Fibroblast of lung (primary cell): ENCODE measurements around the gene MAP3K2. TPM values are rescaled to one million over a fixed set of nuclear protein-coding genes. Genes with fewer than 3 reads are reported as not detected.

Experiments
- DNase-seq, 2 donors: peaks; one replicate each; pipeline versions ENCODE4 v3.0.0 to v3.0.0-alpha.2; 2010; ENCODE audit warnings: low read depth in 2 of 2
- H2AFZ ChIP-seq: 2 replicates; pipeline ENCODE4 v1.5.1; 2012; ENCODE audit warnings: low read length, control low read depth, inconsistent platforms
- H3K27ac ChIP-seq: 2 replicates; pipeline ENCODE4 v1.5.1; 2011; ENCODE audit warnings: low read length, control low read depth; ENCODE audit not compliant: insufficient read depth
- H3K27me3 ChIP-seq: 2 replicates; pipeline ENCODE4 v1.5.1; 2011; ENCODE audit warnings: mild to moderate bottlenecking, low read length; ENCODE audit not compliant: control insufficient read depth, insufficient read depth
- H3K36me3 ChIP-seq: 2 replicates; pipeline ENCODE4 v1.5.1; 2011; ENCODE audit warnings: low read length; ENCODE audit not compliant: control insufficient read depth, insufficient read depth
- H3K4me1 ChIP-seq: 2 replicates; pipeline ENCODE4 v1.5.1; 2011; ENCODE audit warnings: low read length; ENCODE audit not compliant: control insufficient read depth, insufficient read depth; ENCODE audit errors: extremely low read depth
- H3K4me2 ChIP-seq: 2 replicates; pipeline ENCODE4 v1.5.1; 2011; ENCODE audit warnings: low read length, control low read depth; ENCODE audit not compliant: insufficient read depth; ENCODE audit errors: extremely low read depth
- H3K4me3 ChIP-seq, 4 experiments: fragments of 200-600 bp in 1 of 4; sonication (generic) in 1 of 4; replicated peaks in 1 of 4; 2 replicates each; pipeline ENCODE4 v1.5.1; 2011 to 2016; ENCODE audit warnings: low read length in 4 of 4, low read depth in 3 of 4, mild to moderate bottlenecking in 3 of 4, control low read depth in 2 of 4, inconsistent platforms in 1 of 4, mixed read lengths in 1 of 4; ENCODE audit not compliant: insufficient read depth in 1 of 4; ENCODE audit errors: control extremely low read depth in 1 of 4
- H3K79me2 ChIP-seq: 2 replicates; pipeline ENCODE4 v1.5.1; 2012; ENCODE audit warnings: mild to moderate bottlenecking, low read length, inconsistent platforms; ENCODE audit not compliant: control insufficient read depth, insufficient read depth
- H3K9ac ChIP-seq: 2 replicates; pipeline ENCODE4 v1.5.1; 2011; ENCODE audit warnings: mild to moderate bottlenecking, low read length, control low read depth; ENCODE audit not compliant: insufficient read depth
- H3K9me3 ChIP-seq: 2 replicates; pipeline ENCODE4 v1.5.1; 2012; ENCODE audit warnings: low read depth, low read length; ENCODE audit not compliant: control insufficient read depth, insufficient read depth
- H4K20me1 ChIP-seq: 2 replicates; pipeline ENCODE4 v1.5.1; 2011; ENCODE audit warnings: low read length; ENCODE audit not compliant: control insufficient read depth, insufficient read depth; ENCODE audit errors: extremely low read depth
- CTCF ChIP-seq, 2 donors: IDR thresholded peaks in 1 of 2; conservative IDR thresholded peaks in 1 of 2; 1 replicate in 1 of 2; 2 replicates in 1 of 2; pipeline ENCODE4 v1.5.1; 2011 to 2012; ENCODE audit warnings: low read length in 2 of 2, control low read depth in 1 of 2, inconsistent platforms in 1 of 2, low read depth in 1 of 2, mild to moderate bottlenecking in 1 of 2
- EZH2 ChIP-seq: IDR thresholded peaks from 2 replicates; pipeline ENCODE4 v1.5.1; 2012; ENCODE audit warnings: low read length, control low read depth, mild to moderate bottlenecking; ENCODE audit errors: missing control alignments
- polyA plus RNA-seq, 2 donors: library from polyadenylated mRNA; depleted of rRNA in 1 of 2; stranded (reverse) in 1 of 2; unstranded in 1 of 2; fragments of >200 nt; gene quantifications; 2 replicates each; pipeline ENCODE4 v1.2.1, GENCODE V29; 2011 to 2012; ENCODE audit warnings: missing spikeins in 1 of 2
- total RNA-seq: library from RNA; depleted of rRNA; stranded (reverse); fragments of >200 nt; gene quantifications from 2 replicates; pipeline ENCODE4 v1.2.1, GENCODE V29; 2014

MAP3K2 gene
- total and polyA plus RNA-seq, 2 donors (not counting 1 experiment from before 2014, with no cell fraction given), result 15.6 to 30.1 TPM

- no peak for TF ChIP-seq CTCF (conservative IDR thresholded peaks at IDR 0.05 in 1 of 2, IDR thresholded peaks at IDR 0.05 in 1 of 2; ENCODE audit: low read depth in 1 of 2, low read length in 2 of 2)
- TF ChIP-seq EZH2, result no peak
- no peak for DNase-seq
- H3K27ac ChIP-seq, result no peak overlapping the region
- no peaks in the 10 kb centered on the region for H3K9me3 ChIP-seq
- peaks cover 27% of the 10 kb centered on the region for H3K36me3 ChIP-seq
- H4K20me1 ChIP-seq, result no peaks in the 10 kb centered on the region
- H3K4me1 ChIP-seq, result no peaks in the 10 kb centered on the region
- H2AFZ ChIP-seq, result no peak overlapping the region
- no peaks in the 10 kb centered on the region for H3K27me3 ChIP-seq
- no peak overlapping the region for H3K4me3 ChIP-seq
- no peak overlapping the region for H3K4me2 ChIP-seq
- peaks cover 2% of the 10 kb centered on the region for H3K79me2 ChIP-seq
- H3K9ac ChIP-seq, result no peak overlapping the region
Measured at GRCh38 chr2:127283275-127283674, 104.5 kb downstream of the MAP3K2 start.

- H3K4me2 ChIP-seq, result no peak overlapping the region
- no peaks in the 10 kb centered on the region for H3K4me1 ChIP-seq
- H3K9ac ChIP-seq, result no peak overlapping the region
- no peak overlapping the region for H3K4me3 ChIP-seq
- peaks cover 2% of the 10 kb centered on the region for H3K79me2 ChIP-seq
- no peaks in the 10 kb centered on the region for H4K20me1 ChIP-seq
- H3K9me3 ChIP-seq, result no peaks in the 10 kb centered on the region
- H3K27me3 ChIP-seq, result no peaks in the 10 kb centered on the region
- peaks cover 21% of the 10 kb centered on the region for H3K36me3 ChIP-seq
- H2AFZ ChIP-seq, result no peak overlapping the region
- no peak for DNase-seq
- TF ChIP-seq EZH2 (no peak), CTCF (conservative IDR thresholded peaks at IDR 0.05 in 1 of 2, IDR thresholded peaks at IDR 0.05 in 1 of 2; ENCODE audit: low read depth in 1 of 2, low read length in 2 of 2) (no peak)
- H3K27ac ChIP-seq, result no peak overlapping the region
Measured at GRCh38 chr2:127280693-127281092, 107.1 kb downstream of the MAP3K2 start.

DNA sequence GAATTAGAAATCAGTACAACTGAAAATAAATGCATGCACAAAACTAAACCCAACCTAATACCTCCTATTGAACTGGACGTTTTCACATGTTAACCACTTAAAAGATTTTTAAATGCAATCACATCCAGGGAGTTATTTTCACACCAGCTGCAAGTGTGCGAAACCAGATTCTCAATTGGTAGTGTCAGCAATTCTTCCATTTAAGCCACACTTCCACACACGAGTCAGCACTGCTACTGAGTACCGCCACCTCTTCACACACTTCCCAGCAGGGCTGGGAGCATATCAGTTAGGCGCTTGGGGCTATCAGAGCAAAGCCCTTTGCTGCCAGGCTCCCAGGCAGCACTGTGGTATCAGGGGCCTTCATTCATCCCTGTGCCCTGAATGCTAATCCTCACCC, 108.0 kb downstream of the MAP3K2 start:
- no peak overlapping the region for H3K4me2 ChIP-seq
- peaks cover 2% of the 10 kb centered on the region for H3K79me2 ChIP-seq
- no peak overlapping the region for H2AFZ ChIP-seq
- H3K4me1 ChIP-seq, result no peaks in the 10 kb centered on the region
- H3K27me3 ChIP-seq, result no peaks in the 10 kb centered on the region
- H4K20me1 ChIP-seq, result no peaks in the 10 kb centered on the region
- H3K9ac ChIP-seq, result no peak overlapping the region
- peaks cover 22% of the 10 kb centered on the region for H3K36me3 ChIP-seq
- TF ChIP-seq EZH2, result no peak
- no peak for TF ChIP-seq CTCF (conservative IDR thresholded peaks at IDR 0.05 in 1 of 2, IDR thresholded peaks at IDR 0.05 in 1 of 2; ENCODE audit: low read depth in 1 of 2, low read length in 2 of 2)
- H3K4me3 ChIP-seq, result no peak overlapping the region
- H3K27ac ChIP-seq, result no peak overlapping the region
- no peak for DNase-seq
- no peaks in the 10 kb centered on the region for H3K9me3 ChIP-seq
